ENCODE data around the gene PER3.

DNA sequence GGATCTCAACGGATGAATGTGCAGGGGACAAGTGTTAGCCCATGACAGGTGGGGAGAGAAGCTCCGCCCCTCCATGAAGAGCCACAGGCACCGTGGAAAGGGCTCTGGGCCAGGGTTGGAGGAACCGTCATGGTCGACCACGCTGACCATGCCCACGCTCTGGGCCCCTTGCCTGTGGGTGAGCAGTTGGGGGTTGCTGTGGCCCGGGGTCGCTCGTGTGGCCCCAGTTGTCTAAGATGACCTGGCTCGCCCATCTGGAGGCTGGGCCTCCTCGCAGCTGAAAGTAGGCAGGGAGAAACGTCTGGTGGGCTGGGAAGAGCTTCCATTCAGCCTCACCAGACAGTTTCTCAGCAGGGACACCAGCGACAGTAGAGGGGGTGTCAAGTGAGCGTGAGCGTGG is 81.9 kb downstream of the PER3 start:
- TF ChIP-seq, protein P1, sequence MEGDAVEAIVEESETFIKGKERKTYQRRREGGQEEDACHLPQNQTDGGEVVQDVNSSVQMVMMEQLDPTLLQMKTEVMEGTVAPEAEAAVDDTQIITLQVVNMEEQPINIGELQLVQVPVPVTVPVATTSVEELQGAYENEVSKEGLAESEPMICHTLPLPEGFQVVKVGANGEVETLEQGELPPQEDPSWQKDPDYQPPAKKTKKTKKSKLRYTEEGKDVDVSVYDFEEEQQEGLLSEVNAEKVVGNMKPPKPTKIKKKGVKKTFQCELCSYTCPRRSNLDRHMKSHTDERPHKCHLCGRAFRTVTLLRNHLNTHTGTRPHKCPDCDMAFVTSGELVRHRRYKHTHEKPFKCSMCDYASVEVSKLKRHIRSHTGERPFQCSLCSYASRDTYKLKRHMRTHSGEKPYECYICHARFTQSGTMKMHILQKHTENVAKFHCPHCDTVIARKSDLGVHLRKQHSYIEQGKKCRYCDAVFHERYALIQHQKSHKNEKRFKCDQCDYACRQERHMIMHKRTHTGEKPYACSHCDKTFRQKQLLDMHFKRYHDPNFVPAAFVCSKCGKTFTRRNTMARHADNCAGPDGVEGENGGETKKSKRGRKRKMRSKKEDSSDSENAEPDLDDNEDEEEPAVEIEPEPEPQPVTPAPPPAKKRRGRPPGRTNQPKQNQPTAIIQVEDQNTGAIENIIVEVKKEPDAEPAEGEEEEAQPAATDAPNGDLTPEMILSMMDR (IDR thresholded peaks at IDR 0.05): no peak
- no peak for TF ChIP-seq POLR2AphosphoS5 (IDR thresholded peaks at IDR 0.05)
- TF ChIP-seq POLR2A (IDR thresholded peaks at IDR 0.05): no peak
